ENCODE data around the gene UBXN10. TPM values are rescaled to one million over a fixed set of nuclear protein-coding genes. Genes with fewer than 3 reads are reported as not detected.

Gene UBXN10
- 0.87 TPM for polyA plus RNA-seq (2013, experiment 1 of 4)
- polyA plus RNA-seq (2013, experiment 2 of 4), result 1.2 TPM
- 1.0 TPM for polyA plus RNA-seq (2013, experiment 3 of 4)
- 1.1 TPM for polyA plus RNA-seq (2013, experiment 4 of 4)

GRCh38 chr1:20185834-20186782, at the start of gene UBXN10, which contains the start of gene PLA2G2C:
Gene UBXN10 (plus strand): TSS chr1:20186096. CDS start chr1:20190562, 4,466 bp downstream.
Gene PLA2G2C (minus strand): TSS chr1:20186518. CDS start chr1:20177363, 9,155 bp downstream.
- Histone ChIP-seq H3K27me3 (ENCODE audit: control insufficient read depth, insufficient read depth, low read length, poor library complexity, severe bottlenecking) (peaks cover 13% of the 10 kb centered on the region), H3K4me3 (ENCODE audit: insufficient read depth, low read depth, low read length) (peak within 1 kb of the TSS; percentile 46), H3K36me3 (ENCODE audit: control insufficient read depth, insufficient read depth, low read length) (no peaks in the 10 kb centered on the region), H3K9me3 (ENCODE audit: control insufficient read depth, low read length) (no peaks in the 10 kb centered on the region), H3K27ac (ENCODE audit: insufficient read depth, low read depth, low read length, poor library complexity, severe bottlenecking) (no peak within 1 kb of the TSS), H3K4me1 (ENCODE audit: control insufficient read depth, insufficient read depth, low read length) (peaks cover 13% of the 10 kb centered on the region)
- WGBS, 2 experiments, result 1 to 3% methylated on average over 52 of the region's 52 CpGs

GRCh38 chr1:20136249-20136648, 49.6 kb upstream of the UBXN10 start:
- Histone ChIP-seq H3K27ac (ENCODE audit: insufficient read depth, low read depth, low read length, poor library complexity, severe bottlenecking) (no peak overlapping the region), H3K4me1 (ENCODE audit: control insufficient read depth, insufficient read depth, low read length) (no peaks in the 10 kb centered on the region), H3K4me3 (ENCODE audit: insufficient read depth, low read depth, low read length) (no peak overlapping the region), H3K9me3 (ENCODE audit: control insufficient read depth, low read length) (no peaks in the 10 kb centered on the region), H3K36me3 (ENCODE audit: control insufficient read depth, insufficient read depth, low read length) (no peaks in the 10 kb centered on the region), H3K27me3 (ENCODE audit: control insufficient read depth, insufficient read depth, low read length, poor library complexity, severe bottlenecking) (no peaks in the 10 kb centered on the region)
- WGBS, 2 experiments, result 94 to 95% methylated on average over 3 of the region's 3 CpGs

GRCh38 chr1:20137055-20137454, 48.8 kb upstream of the UBXN10 start:
- 91 to 95% methylated on average over 4 of the region's 4 CpGs for WGBS, 2 experiments
- no peak overlapping the region for H3K27ac ChIP-seq (ENCODE audit: insufficient read depth, low read depth, low read length, poor library complexity, severe bottlenecking)
- no peaks in the 10 kb centered on the region for H3K36me3 ChIP-seq (ENCODE audit: control insufficient read depth, insufficient read depth, low read length)
- no peaks in the 10 kb centered on the region for H3K4me1 ChIP-seq (ENCODE audit: control insufficient read depth, insufficient read depth, low read length)
- H3K4me3 ChIP-seq (ENCODE audit: insufficient read depth, low read depth, low read length), result no peak overlapping the region
- H3K27me3 ChIP-seq (ENCODE audit: control insufficient read depth, insufficient read depth, low read length, poor library complexity, severe bottlenecking), result no peaks in the 10 kb centered on the region
- H3K9me3 ChIP-seq (ENCODE audit: control insufficient read depth, low read length), result no peaks in the 10 kb centered on the region

GRCh38 chr1:20137604-20138003, 48.3 kb upstream of the UBXN10 start:
- Histone ChIP-seq H3K27ac (ENCODE audit: insufficient read depth, low read depth, low read length, poor library complexity, severe bottlenecking) (no peak overlapping the region), H3K9me3 (ENCODE audit: control insufficient read depth, low read length) (no peaks in the 10 kb centered on the region), H3K27me3 (ENCODE audit: control insufficient read depth, insufficient read depth, low read length, poor library complexity, severe bottlenecking) (no peaks in the 10 kb centered on the region), H3K4me3 (ENCODE audit: insufficient read depth, low read depth, low read length) (no peak overlapping the region), H3K36me3 (ENCODE audit: control insufficient read depth, insufficient read depth, low read length) (no peaks in the 10 kb centered on the region), H3K4me1 (ENCODE audit: control insufficient read depth, insufficient read depth, low read length) (no peaks in the 10 kb centered on the region)
- WGBS, 2 experiments, result 92 to 94% methylated on average over 1 of the region's 1 CpG

- 85 to 94% methylated on average over 6 of the region's 6 CpGs for WGBS, 2 experiments
- Histone ChIP-seq H3K4me3 (ENCODE audit: insufficient read depth, low read depth, low read length) (no peak overlapping the region), H3K27me3 (ENCODE audit: control insufficient read depth, insufficient read depth, low read length, poor library complexity, severe bottlenecking) (no peaks in the 10 kb centered on the region), H3K36me3 (ENCODE audit: control insufficient read depth, insufficient read depth, low read length) (no peaks in the 10 kb centered on the region), H3K9me3 (ENCODE audit: control insufficient read depth, low read length) (no peaks in the 10 kb centered on the region), H3K4me1 (ENCODE audit: control insufficient read depth, insufficient read depth, low read length) (no peaks in the 10 kb centered on the region), H3K27ac (ENCODE audit: insufficient read depth, low read depth, low read length, poor library complexity, severe bottlenecking) (no peak overlapping the region)
Measured at GRCh38 chr1:20138346-20138745, 47.5 kb upstream of the UBXN10 start.

GRCh38 chr1:20138961-20139550, 46.8 kb upstream of the UBXN10 start, which contains the start of gene PLA2G2F:
Gene PLA2G2F (plus strand): TSS chr1:20139323. CDS start chr1:20139428, 105 bp downstream.
- Histone ChIP-seq H3K9me3 (ENCODE audit: control insufficient read depth, low read length) (no peaks in the 10 kb centered on the region), H3K27ac (ENCODE audit: insufficient read depth, low read depth, low read length, poor library complexity, severe bottlenecking) (no peak within 1 kb of the TSS), H3K4me3 (ENCODE audit: insufficient read depth, low read depth, low read length) (no peak within 1 kb of the TSS), H3K4me1 (ENCODE audit: control insufficient read depth, insufficient read depth, low read length) (no peaks in the 10 kb centered on the region), H3K27me3 (ENCODE audit: control insufficient read depth, insufficient read depth, low read length, poor library complexity, severe bottlenecking) (no peaks in the 10 kb centered on the region), H3K36me3 (ENCODE audit: control insufficient read depth, insufficient read depth, low read length) (no peaks in the 10 kb centered on the region)
- 91% methylated on average over 9 of the region's 9 CpGs for WGBS, 2 experiments

- no peaks in the 10 kb centered on the region for H3K36me3 ChIP-seq (ENCODE audit: control insufficient read depth, insufficient read depth, low read length)
- no peaks in the 10 kb centered on the region for H3K27me3 ChIP-seq (ENCODE audit: control insufficient read depth, insufficient read depth, low read length, poor library complexity, severe bottlenecking)
- H3K9me3 ChIP-seq (ENCODE audit: control insufficient read depth, low read length), result no peaks in the 10 kb centered on the region
- no peak overlapping the region for H3K27ac ChIP-seq (ENCODE audit: insufficient read depth, low read depth, low read length, poor library complexity, severe bottlenecking)
- 93 to 95% methylated on average over 13 of the region's 13 CpGs for WGBS, 2 experiments
- no peak overlapping the region for H3K4me3 ChIP-seq (ENCODE audit: insufficient read depth, low read depth, low read length)
- H3K4me1 ChIP-seq (ENCODE audit: control insufficient read depth, insufficient read depth, low read length), result no peaks in the 10 kb centered on the region
Measured at GRCh38 chr1:20139776-20140612, 45.9 kb upstream of the UBXN10 start.

- no peak overlapping the region for H3K27ac ChIP-seq (ENCODE audit: insufficient read depth, low read depth, low read length, poor library complexity, severe bottlenecking)
- 93% methylated on average over 9 of the region's 9 CpGs for WGBS, 2 experiments
Measured at GRCh38 chr1:20141001-20141400, 44.9 kb upstream of the UBXN10 start.

GRCh38 chr1:20141466-20141865, 44.4 kb upstream of the UBXN10 start:
- Histone ChIP-seq H3K27ac (ENCODE audit: insufficient read depth, low read depth, low read length, poor library complexity, severe bottlenecking) (no peak overlapping the region), H3K4me1 (ENCODE audit: control insufficient read depth, insufficient read depth, low read length) (no peaks in the 10 kb centered on the region), H3K27me3 (ENCODE audit: control insufficient read depth, insufficient read depth, low read length, poor library complexity, severe bottlenecking) (no peaks in the 10 kb centered on the region), H3K36me3 (ENCODE audit: control insufficient read depth, insufficient read depth, low read length) (no peaks in the 10 kb centered on the region), H3K4me3 (ENCODE audit: insufficient read depth, low read depth, low read length) (no peak overlapping the region), H3K9me3 (ENCODE audit: control insufficient read depth, low read length) (no peaks in the 10 kb centered on the region)
- WGBS, 2 experiments, result 88% methylated on average over 7 of the region's 7 CpGs

More at GRCh38 chr1:20141001-20141400, 44.9 kb upstream of the UBXN10 start:
- no peaks in the 10 kb centered on the region for H3K9me3 ChIP-seq (ENCODE audit: control insufficient read depth, low read length)
- H3K4me3 ChIP-seq (ENCODE audit: insufficient read depth, low read depth, low read length), result no peak overlapping the region
- H3K27me3 ChIP-seq (ENCODE audit: control insufficient read depth, insufficient read depth, low read length, poor library complexity, severe bottlenecking), result no peaks in the 10 kb centered on the region
- no peaks in the 10 kb centered on the region for H3K4me1 ChIP-seq (ENCODE audit: control insufficient read depth, insufficient read depth, low read length)
- H3K36me3 ChIP-seq (ENCODE audit: control insufficient read depth, insufficient read depth, low read length), result no peaks in the 10 kb centered on the region
